ENCODE data around the gene ARMH3. TPM values are rescaled to one million over a fixed set of nuclear protein-coding genes. Genes with fewer than 3 reads are reported as not detected.
"Not testable (repeated sequence)": the region's sequence is repeated elsewhere in the genome, so short reads cannot be mapped to it uniquely, and the experiment has no call there.

ARMH3 gene
- polyA plus RNA-seq, 4 donors = 18.9 to 23.9 (median 21.6) TPM

- DNase-seq (ENCODE audit: low read depth in 4 of 4, low spot score in 3 of 4) = not testable (repeated sequence)
Observed at GRCh38 chr10:102054881-102055646, 909 bp downstream of the ARMH3 start.

GRCh38 chr10:102046095-102046494, 9.9 kb downstream of the ARMH3 start:
- no peak for DNase-seq (ENCODE audit: low read depth in 4 of 4, low spot score in 3 of 4)

DNA sequence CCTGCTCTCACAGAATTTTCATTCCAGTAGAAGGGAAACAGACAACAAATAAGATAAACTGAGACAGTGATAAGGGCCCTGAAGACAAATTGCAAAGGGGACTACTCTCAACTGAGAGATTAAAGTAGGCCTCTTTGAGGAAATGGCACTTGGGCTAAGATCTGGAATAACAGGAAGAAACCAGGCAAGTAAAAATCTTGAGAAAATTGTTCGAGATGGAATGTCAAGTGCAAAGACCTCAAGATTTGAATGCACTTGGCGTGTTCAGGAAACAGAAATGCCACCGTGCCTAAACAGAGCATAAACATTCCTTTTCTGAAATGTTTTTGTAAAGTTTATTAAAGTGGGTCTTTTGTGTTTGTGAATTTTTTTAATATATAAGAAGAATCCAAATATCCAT, 10.7 kb downstream of the ARMH3 start:
- no peak for DNase-seq (ENCODE audit: low read depth in 4 of 4, low spot score in 3 of 4)

DNA sequence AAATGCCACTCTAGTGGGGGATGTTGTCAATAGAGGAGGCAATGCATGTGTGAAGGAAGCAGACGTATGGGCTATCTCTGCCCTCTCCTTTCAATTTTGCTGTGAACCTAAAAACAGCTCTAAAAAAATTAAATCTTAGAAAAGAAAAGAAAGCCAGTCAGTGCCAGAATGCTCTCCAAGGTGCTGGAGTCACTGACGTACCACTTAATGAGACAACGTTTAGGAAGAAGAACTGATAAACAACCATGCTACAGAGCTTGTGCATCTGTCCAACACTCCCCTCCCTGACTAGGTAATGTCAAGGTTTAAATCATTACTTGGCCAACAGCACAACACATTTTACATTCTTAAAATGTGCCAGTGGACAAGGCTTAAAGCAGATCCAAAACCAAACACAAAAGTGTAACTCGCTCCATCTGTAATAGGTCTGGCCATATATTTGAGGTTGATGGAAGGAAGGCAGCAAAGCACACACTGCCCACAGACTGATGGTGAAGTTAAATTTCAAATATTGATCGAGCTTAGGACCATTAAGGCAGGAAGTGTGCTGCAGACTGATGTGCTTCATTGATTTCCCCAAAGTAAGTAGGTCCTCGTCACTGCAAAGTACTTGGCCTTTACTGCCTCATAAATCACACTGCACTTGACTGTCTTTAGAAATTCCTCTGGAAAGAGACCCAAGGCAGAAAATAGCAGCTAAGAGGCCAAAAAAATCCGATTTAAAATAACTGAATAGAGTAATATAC, 15.5 kb downstream of the ARMH3 start:
- no peak for DNase-seq (ENCODE audit: low read depth in 4 of 4, low spot score in 3 of 4)

- no peak for DNase-seq (ENCODE audit: low read depth in 4 of 4, low spot score in 3 of 4)
Observed at GRCh38 chr10:102038410-102038809, 17.6 kb downstream of the ARMH3 start.

- DNase-seq (ENCODE audit: low read depth in 4 of 4, low spot score in 3 of 4) = not testable (repeated sequence)
Observed at GRCh38 chr10:102035807-102036206, 20.2 kb downstream of the ARMH3 start.

GRCh38 chr10:102033787-102034186, 22.2 kb downstream of the ARMH3 start:
- DNase-seq (ENCODE audit: low read depth in 4 of 4, low spot score in 3 of 4) = no peak

GRCh38 chr10:102027261-102027660, 28.7 kb downstream of the ARMH3 start:
- DNase-seq (ENCODE audit: low read depth in 4 of 4, low spot score in 3 of 4) = no peak

- DNase-seq (ENCODE audit: low read depth in 4 of 4, low spot score in 3 of 4) = no peak
Observed at GRCh38 chr10:102024799-102025198, 31.2 kb downstream of the ARMH3 start.

DNA sequence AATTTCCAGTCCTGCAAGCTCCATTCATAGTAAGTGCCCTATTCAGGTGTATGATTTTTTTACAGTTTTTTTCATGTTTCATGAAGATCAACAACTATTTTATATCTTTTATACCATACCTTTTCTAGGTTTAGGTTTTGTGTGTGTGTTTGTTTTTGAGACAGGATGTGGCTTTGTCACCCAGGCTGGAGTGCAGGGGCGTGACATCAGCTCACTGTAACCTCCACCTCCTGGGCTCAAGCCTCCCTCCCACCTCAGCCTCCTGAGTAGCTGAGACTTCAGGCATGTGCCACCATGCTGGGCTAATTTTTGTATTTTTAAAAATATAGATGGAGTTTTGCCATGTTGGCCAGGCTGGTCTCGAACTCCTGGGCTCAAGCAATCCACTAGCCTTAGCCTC, 35.0 kb downstream of the ARMH3 start:
- no peak for DNase-seq (ENCODE audit: low read depth in 4 of 4, low spot score in 3 of 4)

DNA sequence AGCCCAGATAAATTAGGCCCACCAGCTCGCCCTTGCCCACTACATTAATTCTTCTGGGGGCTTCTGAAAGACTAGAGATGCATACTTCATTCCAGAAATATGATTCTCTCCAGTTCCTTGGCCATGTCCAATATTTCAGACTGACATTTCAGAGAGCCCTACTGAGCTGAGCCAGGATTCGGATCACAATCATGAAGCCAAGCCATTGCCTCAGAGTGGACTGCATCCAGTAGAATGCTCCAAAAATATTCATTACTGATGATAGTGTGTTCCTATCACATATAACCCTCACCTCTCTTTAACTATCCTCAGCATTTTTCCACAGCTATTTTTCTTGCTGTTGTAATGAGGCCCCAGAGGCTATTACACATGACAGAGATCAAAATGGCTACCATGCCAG, 38.7 kb downstream of the ARMH3 start:
- no peak for DNase-seq (ENCODE audit: low read depth in 4 of 4, low spot score in 3 of 4)

DNA sequence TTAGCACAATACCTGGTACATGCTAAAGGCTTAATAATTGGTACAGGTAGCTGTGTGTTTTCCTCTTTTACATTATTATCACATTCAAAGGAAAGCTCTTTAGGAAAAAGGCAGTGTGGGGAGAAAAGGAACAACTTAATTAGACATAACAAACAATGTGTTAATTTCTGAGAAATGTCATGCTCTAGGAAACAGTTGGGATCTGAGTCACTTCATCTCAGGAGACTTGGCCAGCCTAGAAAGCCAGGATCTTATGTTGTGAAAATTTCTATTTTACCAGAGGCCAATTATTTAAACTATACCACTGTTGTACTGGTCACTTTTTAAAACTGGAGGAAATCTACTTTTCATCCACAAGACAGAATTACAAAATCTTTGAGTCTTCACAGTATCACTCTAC, 39.6 kb downstream of the ARMH3 start:
- DNase-seq (ENCODE audit: low read depth in 4 of 4, low spot score in 3 of 4) = no peak

DNA sequence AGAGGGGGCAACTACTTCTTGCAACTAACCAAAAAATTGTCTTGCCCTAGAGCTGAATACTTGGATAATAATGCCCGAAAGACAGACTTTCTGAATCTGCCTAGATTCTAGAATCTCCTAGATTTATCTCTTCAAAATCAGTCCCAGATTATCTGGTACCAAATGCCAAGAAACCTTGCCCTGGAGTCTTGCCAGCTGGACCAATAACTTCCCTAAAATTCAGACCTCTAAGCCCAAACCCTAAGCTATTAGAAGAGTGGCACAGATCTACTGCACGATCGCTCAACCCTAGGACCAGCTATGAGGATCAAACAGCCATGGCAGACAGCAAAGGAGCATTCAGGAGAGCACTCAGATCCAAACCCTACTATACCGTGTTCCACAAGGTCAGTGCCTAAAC, 45.0 kb downstream of the ARMH3 start:
- no peak for DNase-seq (ENCODE audit: low read depth in 4 of 4, low spot score in 3 of 4)

DNA sequence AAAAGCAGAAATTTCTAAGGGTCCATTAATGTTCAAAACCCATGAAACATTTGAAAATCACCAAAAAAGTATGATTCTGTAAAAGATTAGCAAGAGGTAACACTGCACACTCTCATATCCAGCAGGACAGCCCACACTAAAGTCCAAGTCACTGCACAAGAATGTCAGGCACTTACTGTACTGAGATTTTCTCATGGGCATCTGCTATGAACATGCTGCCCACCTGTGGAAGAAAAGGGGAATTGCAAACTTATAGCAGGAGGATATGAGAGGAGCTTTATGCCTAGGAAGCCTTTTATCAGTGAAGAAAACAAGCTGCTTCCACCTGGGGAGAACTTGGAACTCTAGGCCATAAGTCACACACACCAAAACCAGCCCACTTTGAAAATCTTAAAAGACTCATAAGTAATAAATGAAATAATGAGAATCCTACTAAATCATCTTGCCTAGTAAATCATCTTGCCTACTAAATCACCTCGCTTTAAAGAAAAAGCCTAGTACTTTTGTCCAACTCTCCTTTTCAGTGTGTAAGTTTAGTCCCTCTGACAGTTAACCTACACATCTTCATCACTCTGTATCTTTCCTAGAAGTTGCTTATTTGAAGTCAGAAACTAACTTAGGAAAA, 46.1 kb downstream of the ARMH3 start:
- DNase-seq (ENCODE audit: low read depth in 4 of 4, low spot score in 3 of 4) = peak; percentile 49 to 71 (median 64)

DNA sequence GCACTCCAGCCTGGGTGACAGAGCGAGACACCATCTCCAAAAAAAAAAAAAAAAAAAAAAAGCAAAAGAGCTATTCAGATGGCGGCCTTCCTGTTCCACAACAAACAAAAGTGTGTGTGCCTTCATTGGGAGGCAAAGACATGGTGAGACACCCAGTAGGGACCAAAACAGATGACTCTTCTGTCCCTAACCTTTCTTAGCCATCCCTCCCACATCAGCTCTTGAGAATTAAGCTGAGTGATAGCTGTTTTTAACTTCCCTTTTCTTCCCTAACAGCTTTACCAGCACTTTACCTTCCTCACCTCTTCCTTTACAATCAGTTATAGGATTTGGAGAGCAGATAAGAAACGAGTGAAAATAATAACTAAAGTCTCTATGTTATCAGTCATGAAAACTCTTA, 48.2 kb downstream of the ARMH3 start:
- DNase-seq (ENCODE audit: low read depth in 4 of 4, low spot score in 3 of 4) = no peak

DNA sequence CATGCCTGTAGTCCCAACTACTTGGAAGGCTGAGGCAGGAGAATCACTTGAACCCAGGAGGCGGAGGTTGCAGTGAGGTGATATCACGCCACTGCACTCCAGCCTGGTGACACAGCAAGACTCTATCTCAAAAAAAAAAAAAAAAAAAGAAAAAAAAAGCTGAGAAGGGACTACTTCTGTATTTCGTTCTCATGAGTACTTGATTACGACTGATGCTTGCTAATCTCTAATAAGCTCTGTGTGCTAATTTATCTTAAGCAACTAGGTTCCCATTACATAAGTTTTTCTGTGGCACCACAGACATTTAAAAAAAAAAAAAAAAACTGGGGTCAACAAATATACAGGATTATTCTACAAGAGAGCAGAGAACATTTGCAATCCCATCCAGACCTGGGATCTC, 48.9 kb downstream of the ARMH3 start:
- DNase-seq (ENCODE audit: low read depth in 4 of 4, low spot score in 3 of 4) = not testable (repeated sequence)

- no peak for DNase-seq (ENCODE audit: low read depth in 4 of 4, low spot score in 3 of 4)
Observed at GRCh38 chr10:102004376-102004775, 51.6 kb downstream of the ARMH3 start.

- DNase-seq (ENCODE audit: low read depth in 4 of 4, low spot score in 3 of 4) = no peak
Observed at GRCh38 chr10:102003541-102003940, 52.4 kb downstream of the ARMH3 start.

DNA sequence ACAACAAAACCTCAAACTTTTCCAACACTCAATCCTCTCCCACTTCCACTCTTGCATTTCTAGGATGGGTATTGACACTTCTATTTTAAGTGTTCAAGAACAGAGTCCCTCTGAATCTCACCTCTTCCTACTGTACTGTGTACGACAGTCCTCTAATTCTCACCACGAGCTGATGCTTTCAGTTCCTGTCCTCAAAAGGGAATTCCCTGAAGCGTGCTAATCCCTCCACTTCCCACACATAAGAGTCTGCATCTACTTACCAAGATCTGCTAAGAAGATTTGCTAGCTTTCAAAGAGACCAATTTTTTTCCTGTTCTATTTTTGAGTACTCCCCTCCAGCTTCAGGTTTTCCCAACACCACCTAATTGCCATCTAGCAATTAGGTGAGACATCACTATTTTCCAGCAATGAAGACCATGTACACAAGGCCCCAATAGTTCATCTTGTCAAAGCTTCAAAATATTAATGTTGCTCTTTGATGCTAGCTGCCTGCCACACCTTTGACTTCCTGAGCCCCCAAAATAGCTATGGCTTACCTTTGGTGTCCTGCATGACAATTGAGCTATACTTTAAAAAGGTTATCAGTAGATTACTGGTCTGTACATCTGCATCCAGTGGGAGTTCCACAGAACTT, 54.4 kb downstream of the ARMH3 start:
- DNase-seq (ENCODE audit: low read depth in 4 of 4, low spot score in 3 of 4) = no peak

GRCh38 chr10:101997803-101998202, 58.2 kb downstream of the ARMH3 start:
- no peak for DNase-seq (ENCODE audit: low read depth in 4 of 4, low spot score in 3 of 4)

GRCh38 chr10:101995451-101996063, 60.4 kb downstream of the ARMH3 start:
- DNase-seq (ENCODE audit: low read depth in 4 of 4, low spot score in 3 of 4) = no peak

Data from right renal pelvis (tissue), 4 donors.